Smooth muscle cell (in vitro differentiated cells): Measurements from ENCODE around the gene ARHGAP26. TPM values are rescaled to one million over a fixed set of nuclear protein-coding genes. Genes with fewer than 3 reads are reported as not detected.
A peak's percentile ranks its signal among the peaks of the same experiment; 100 is the strongest.

ENCODE experiments used
- DNase-seq: peaks from one replicate; lab custom pipeline; 2025; ENCODE audit not compliant: unreplicated experiment; lab: John Stamatoyannopoulos, UW
- H2AFZ ChIP-seq: fragments of 200-600 bp; sonication (generic); 2 replicates; pipeline ENCODE4 v1.6.0; 2016; ENCODE audit warnings: antibody characterized with exemption, low read depth, mild to moderate bottlenecking
- H3F3A ChIP-seq: fragments of 200-600 bp; sonication (generic); 2 replicates; pipeline ENCODE4 v1.6.0; 2017; ENCODE audit warnings: antibody characterized with exemption, low read depth
- H3K27ac ChIP-seq: fragments of 200-600 bp; sonication (generic); 2 replicates; pipeline ENCODE4 v1.5.1; 2016; ENCODE audit warnings: low read depth, mild to moderate bottlenecking
- H3K27me3 ChIP-seq: fragments of 200-600 bp; sonication (generic); 2 replicates; pipeline ENCODE4 v1.6.1; 2016; ENCODE audit warnings: low read depth, mild to moderate bottlenecking
- H3K36me3 ChIP-seq: fragments of 200-600 bp; sonication (generic); 2 replicates; pipeline ENCODE4 v1.5.1; 2016; ENCODE audit warnings: low read depth
- H3K4me1 ChIP-seq: fragments of 200-600 bp; sonication (generic); 2 replicates; pipeline ENCODE4 v1.5.1; 2016; ENCODE audit warnings: low read depth
- H3K4me2 ChIP-seq: fragments of 200-600 bp; sonication (generic); 2 replicates; pipeline ENCODE4 v1.6.0; 2016; ENCODE audit warnings: mild to moderate bottlenecking
- H3K4me3 ChIP-seq: fragments of 200-600 bp; sonication (generic); 2 replicates; pipeline ENCODE4 v1.5.1; 2016; ENCODE audit warnings: mild to moderate bottlenecking
- H3K79me2 ChIP-seq: fragments of 200-600 bp; sonication (generic); 2 replicates; pipeline ENCODE4 v1.6.0; 2016; ENCODE audit warnings: low read depth, mild to moderate bottlenecking
- H3K9ac ChIP-seq: fragments of 200-600 bp; sonication (generic); 2 replicates; pipeline ENCODE4 v1.6.0; 2016; ENCODE audit warnings: low read depth
- H3K9me3 ChIP-seq: fragments of 200-600 bp; sonication (generic); replicated peaks from 2 replicates; pipeline ENCODE4 v1.5.1; 2016; ENCODE audit warnings: low read depth
- H4K20me1 ChIP-seq: fragments of 200-600 bp; sonication (generic); 2 replicates; pipeline ENCODE4 v1.6.0; 2016; ENCODE audit warnings: low read depth
- WGBS: methylation state at CpG from one replicate; pipeline ENCODE4 v1.1.7; 2016; ENCODE audit warnings: low lambda C conversion rate; 5-methylcytosine and 5-hydroxymethylcytosine counted together
- polyA plus RNA-seq: library from polyadenylated mRNA; unstranded; fragments of >200 nt; fragmentation: Nextera tagmentation; extraction: Ambion mirVana; gene quantifications from 2 replicates; pipeline ENCODE4 v1.2.1, GENCODE V29; 2016
- total RNA-seq: library from RNA; depleted of rRNA; stranded (reverse); fragments of >200 nt; gene quantifications from 2 replicates; pipeline ENCODE4 v1.2.3, GENCODE V29; 2014
- TF ChIP-seq, protein P1 (sequence below): fragments of 200-600 bp; sonication (generic); IDR thresholded peaks from 2 replicates; pipeline ENCODE4 v1.5.1; 2017; ENCODE audit warnings: borderline replicate concordance, mild to moderate bottlenecking, antibody characterized with exemption; ENCODE audit not compliant: insufficient read depth, poor library complexity, severe bottlenecking

The ARHGAP26 gene
- total and polyA plus RNA-seq, 2 experiments from 2014 or later: 2.2 to 5.1 TPM

DNA sequence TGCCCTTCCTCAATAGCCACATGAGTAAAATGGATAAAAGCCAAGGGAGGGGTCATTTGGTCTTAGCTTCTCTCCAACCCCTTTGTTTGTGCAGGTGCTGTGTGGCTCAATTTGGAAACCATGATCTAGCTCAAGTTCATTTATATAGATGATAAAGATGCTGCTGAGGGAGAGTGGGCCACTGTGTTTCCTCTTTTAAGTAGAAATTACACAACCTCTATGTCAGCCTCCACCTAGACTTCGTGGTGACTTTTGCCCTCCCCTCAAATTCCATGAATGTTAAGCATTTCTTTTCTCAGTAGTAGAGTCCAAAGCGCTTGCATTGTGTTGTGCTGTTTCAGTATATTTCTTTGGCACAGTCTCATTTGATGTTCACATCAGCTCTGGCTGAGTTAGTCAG lies 241.4 kb downstream of the ARHGAP26 start:
- no peaks in the 10 kb centered on the region for H3K27me3 ChIP-seq
- no peaks in the 10 kb centered on the region for H3K36me3 ChIP-seq
- H4K20me1 ChIP-seq: no peaks in the 10 kb centered on the region
- no peak overlapping the region for H3K27ac ChIP-seq
- no peak overlapping the region for H3K4me2 ChIP-seq
- H3F3A ChIP-seq: no peaks in the 10 kb centered on the region
- H3K79me2 ChIP-seq: no peaks in the 10 kb centered on the region
- H3K4me3 ChIP-seq: no peak overlapping the region
- H3K9ac ChIP-seq: no peak overlapping the region
- no peak for DNase-seq
- 44% methylated on average over 2 of the region's 2 CpGs for WGBS
- TF ChIP-seq, protein P1, sequence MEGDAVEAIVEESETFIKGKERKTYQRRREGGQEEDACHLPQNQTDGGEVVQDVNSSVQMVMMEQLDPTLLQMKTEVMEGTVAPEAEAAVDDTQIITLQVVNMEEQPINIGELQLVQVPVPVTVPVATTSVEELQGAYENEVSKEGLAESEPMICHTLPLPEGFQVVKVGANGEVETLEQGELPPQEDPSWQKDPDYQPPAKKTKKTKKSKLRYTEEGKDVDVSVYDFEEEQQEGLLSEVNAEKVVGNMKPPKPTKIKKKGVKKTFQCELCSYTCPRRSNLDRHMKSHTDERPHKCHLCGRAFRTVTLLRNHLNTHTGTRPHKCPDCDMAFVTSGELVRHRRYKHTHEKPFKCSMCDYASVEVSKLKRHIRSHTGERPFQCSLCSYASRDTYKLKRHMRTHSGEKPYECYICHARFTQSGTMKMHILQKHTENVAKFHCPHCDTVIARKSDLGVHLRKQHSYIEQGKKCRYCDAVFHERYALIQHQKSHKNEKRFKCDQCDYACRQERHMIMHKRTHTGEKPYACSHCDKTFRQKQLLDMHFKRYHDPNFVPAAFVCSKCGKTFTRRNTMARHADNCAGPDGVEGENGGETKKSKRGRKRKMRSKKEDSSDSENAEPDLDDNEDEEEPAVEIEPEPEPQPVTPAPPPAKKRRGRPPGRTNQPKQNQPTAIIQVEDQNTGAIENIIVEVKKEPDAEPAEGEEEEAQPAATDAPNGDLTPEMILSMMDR: no peak
- H2AFZ ChIP-seq: no peak overlapping the region
- no peaks in the 10 kb centered on the region for H3K9me3 ChIP-seq
- no peaks in the 10 kb centered on the region for H3K4me1 ChIP-seq

DNA sequence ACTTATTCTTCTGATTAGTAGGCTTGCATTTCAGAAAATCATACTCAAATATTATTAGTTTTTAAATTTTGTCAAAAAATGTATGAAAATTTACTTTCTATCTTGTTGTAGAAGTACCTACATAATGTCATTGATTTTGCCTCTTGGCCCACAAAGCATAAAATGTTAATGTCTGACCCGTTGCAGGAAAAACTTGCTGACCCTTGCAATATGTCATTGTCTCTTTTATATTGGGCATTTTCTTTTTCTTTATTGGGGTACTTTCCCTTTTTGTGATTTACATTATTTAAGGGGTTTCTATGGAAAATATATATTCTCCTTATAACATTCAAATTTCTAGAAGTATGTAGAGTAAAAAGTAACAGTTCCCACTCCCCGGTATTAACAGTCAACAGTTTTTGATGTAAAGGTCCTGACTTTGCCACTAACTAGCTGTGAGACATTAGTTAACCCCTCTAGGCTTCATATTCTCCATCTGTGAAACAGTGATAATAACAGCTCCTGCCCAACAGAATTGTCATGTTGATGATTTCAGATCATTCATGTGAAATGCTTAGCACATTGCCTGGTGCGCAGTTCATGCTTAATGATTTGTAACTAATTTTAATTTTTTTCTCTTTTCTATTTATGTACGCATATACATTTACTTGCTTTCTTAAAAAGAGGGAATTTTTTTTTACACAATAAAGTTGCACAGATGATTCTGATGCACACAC lies 243.2 kb downstream of the ARHGAP26 start:
- Histone ChIP-seq H3K27me3 (no peaks in the 10 kb centered on the region), H4K20me1 (no peaks in the 10 kb centered on the region), H3K27ac (no peak overlapping the region), H2AFZ (no peak overlapping the region), H3K4me3 (no peak overlapping the region), H3K4me1 (no peaks in the 10 kb centered on the region), H3K9ac (no peak overlapping the region), H3K9me3 (no peaks in the 10 kb centered on the region), H3K4me2 (no peak overlapping the region), H3K36me3 (no peaks in the 10 kb centered on the region), H3K79me2 (no peaks in the 10 kb centered on the region), H3F3A (no peaks in the 10 kb centered on the region)
- no peak for DNase-seq
- WGBS: 94% methylated on average over 4 of the region's 4 CpGs
- TF ChIP-seq, protein P1: no peak

DNA sequence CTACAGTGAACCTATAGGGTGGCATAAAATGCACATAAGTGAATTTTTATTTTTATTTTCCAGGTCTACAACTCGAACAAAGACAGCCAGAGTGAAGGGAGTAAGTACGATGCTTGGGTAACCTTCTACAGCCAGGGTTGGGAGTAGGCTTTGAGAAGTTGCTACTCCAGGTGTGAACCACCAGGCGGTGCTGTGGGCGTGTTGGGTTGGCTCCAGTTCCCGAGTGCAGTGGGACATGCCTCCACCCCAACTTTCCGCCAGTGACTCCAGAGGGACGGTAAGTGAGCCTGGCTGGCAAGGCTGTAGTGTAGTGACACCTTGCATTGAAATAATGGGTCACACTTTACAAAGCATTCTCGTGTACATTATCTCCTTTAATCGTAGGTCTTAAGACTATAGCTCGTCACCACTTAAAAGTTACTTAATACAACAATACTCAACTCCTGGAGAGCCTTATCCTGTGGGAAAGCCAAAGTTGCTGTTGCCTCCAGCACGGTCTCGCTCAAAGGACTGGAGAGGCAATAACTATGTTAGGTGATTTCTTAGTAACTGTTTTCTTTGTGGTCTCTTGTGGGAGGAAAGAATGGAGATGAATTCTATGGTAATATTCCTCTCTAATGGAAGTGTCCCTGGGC lies 244.0 kb downstream of the ARHGAP26 start:
- no peak for DNase-seq
- TF ChIP-seq, protein P1: peak; percentile 55
- Histone ChIP-seq H3K9ac (no peak overlapping the region), H4K20me1 (no peaks in the 10 kb centered on the region), H3K27me3 (no peaks in the 10 kb centered on the region), H3K27ac (peak overlapping the region; percentile 22), H3K4me1 (peaks cover under 1% of the 10 kb centered on the region), H3K79me2 (no peaks in the 10 kb centered on the region), H3K4me2 (peak overlapping the region; percentile 1), H3K4me3 (no peak overlapping the region), H3F3A (no peaks in the 10 kb centered on the region), H3K36me3 (no peaks in the 10 kb centered on the region), H3K9me3 (no peaks in the 10 kb centered on the region), H2AFZ (no peak overlapping the region)
- 58% methylated on average over 12 of the region's 12 CpGs for WGBS
